ENCODE measurements around the gene DERA.
"Not testable (repeated sequence)": the region's sequence is repeated elsewhere in the genome, so short reads cannot be mapped to it uniquely, and the experiment has no call there.

GRCh38 chr12:15911931-15912330 lies 799 bp downstream of the DERA start:
- not testable (repeated sequence) for TF ChIP-seq CTCF, EZH2 (IDR thresholded peaks at IDR 0.05)
